Naive thymus-derived CD4-positive, alpha-beta T cell (primary cell): ENCODE data around the gene RAI1. TPM values are rescaled to one million over a fixed set of nuclear protein-coding genes. Genes with fewer than 3 reads are reported as not detected.

Source experiments
- ATAC-seq: fragments of 150-1000 bp; cut with Tn5 transposase; 2 replicates; pipeline ENCODE4 v1.10.0; 2021; ENCODE audit warnings: mild to moderate bottlenecking, moderate library complexity
- CTCF ChIA-PET: fragments of 350-600 bp; sonication (Branson Sonifier 250); formaldehyde crosslinking; loops from one replicate; lab custom pipeline; 2021; ENCODE audit warnings: antibody characterized with exemption; lab: Charles Lee
- POLR2A ChIA-PET: fragments of 350-600 bp; sonication (Branson Sonifier 250); formaldehyde crosslinking; loops from one replicate; lab custom pipeline; 2021; ENCODE audit warnings: antibody characterized with exemption, inconsistent platforms; lab: Charles Lee
- DNase-seq, 9 donors: peaks; one replicate each; pipeline versions ENCODE4 v3.0.0 to v3.0.0-alpha.2; 2020 to 2022; ENCODE audit warnings: mixed read lengths in 1 of 9
- H3K27ac ChIP-seq: one replicate; pipeline ENCODE4 v1.7.0; 2013; ENCODE audit warnings: mild to moderate bottlenecking, low read depth, low read length, moderate library complexity
- H3K27me3 ChIP-seq, 2 donors: one replicate each; pipeline ENCODE4 v1.7.0; 2013; ENCODE audit warnings: low read length in 2 of 2, mild to moderate bottlenecking in 2 of 2, moderate library complexity in 2 of 2; ENCODE audit not compliant: control insufficient read depth in 2 of 2, insufficient read depth in 2 of 2
- H3K36me3 ChIP-seq, 3 experiments: 1 replicate in 2 of 3; 2 replicates in 1 of 3; pipeline ENCODE4 v1.7.0; 2013; ENCODE audit warnings: low read length in 3 of 3, mild to moderate bottlenecking in 3 of 3, moderate library complexity in 1 of 3; ENCODE audit not compliant: insufficient read depth in 3 of 3, control insufficient read depth in 2 of 3
- H3K4me1 ChIP-seq, 2 donors: one replicate each; pipeline ENCODE4 v1.7.0; 2013; ENCODE audit warnings: low read length in 2 of 2, mild to moderate bottlenecking in 2 of 2, moderate library complexity in 1 of 2; ENCODE audit not compliant: control insufficient read depth in 2 of 2, insufficient read depth in 2 of 2
- H3K4me3 ChIP-seq: 2 replicates; pipeline ENCODE4 v1.7.0; 2013; ENCODE audit warnings: mild to moderate bottlenecking, low read length
- H3K9me3 ChIP-seq, 3 experiments: 1 replicate in 2 of 3; 2 replicates in 1 of 3; pipeline ENCODE4 v1.7.0; 2013; ENCODE audit warnings: low read length in 3 of 3; ENCODE audit not compliant: control insufficient read depth in 2 of 3
- H3K27ac Mint-ChIP-seq, 9 donors: one replicate each; pipeline ENCODE4 v1.8.0; 2020 to 2022; ENCODE audit warnings: mixed read lengths in 9 of 9, mild to moderate bottlenecking in 8 of 9, moderate library complexity in 5 of 9, inconsistent platforms in 2 of 9
- H3K27me3 Mint-ChIP-seq, 5 donors: one replicate each; pipeline ENCODE4 v1.8.0; 2021 to 2022; ENCODE audit warnings: mixed read lengths in 5 of 5, mild to moderate bottlenecking in 1 of 5
- H3K36me3 Mint-ChIP-seq, 5 donors: one replicate each; pipeline ENCODE4 v1.8.0; 2020 to 2022; ENCODE audit warnings: mixed read lengths in 5 of 5, mild to moderate bottlenecking in 3 of 5, inconsistent platforms in 1 of 5
- H3K4me1 Mint-ChIP-seq, 7 donors: one replicate each; pipeline ENCODE4 v1.8.0; 2020 to 2022; ENCODE audit warnings: mixed read lengths in 7 of 7, mild to moderate bottlenecking in 3 of 7, inconsistent platforms in 1 of 7
- H3K4me3 Mint-ChIP-seq, 10 donors: one replicate each; pipeline ENCODE4 v1.8.0; 2020 to 2022; ENCODE audit warnings: mild to moderate bottlenecking in 10 of 10, mixed read lengths in 10 of 10, moderate library complexity in 6 of 10, inconsistent platforms in 2 of 10
- H3K9me3 Mint-ChIP-seq, 11 donors: one replicate each; pipeline ENCODE4 v1.8.0; 2020 to 2022; ENCODE audit warnings: mixed read lengths in 11 of 11, mild to moderate bottlenecking in 4 of 11, inconsistent platforms in 1 of 11, moderate library complexity in 1 of 11
- intact Hi-C, 2 donors: fragments of 100-400 bp; cut with micrococcal nuclease; formaldehyde crosslinking; loops; one replicate each; pipeline ENCODE4 v1.15.1; 2023
- polyA plus RNA-seq, 2 donors: library from polyadenylated mRNA; unstranded; fragments of 300-500 nt; fragmentation: Illumina TruSeq; gene quantifications; one replicate each; pipeline ENCODE4 v1.2.3, GENCODE V29; 2021
- total RNA-seq, 6 experiments: library from RNA in 5 of 6; stranded (reverse) in 5 of 6; gene quantifications; 1 replicate in 5 of 6; 2 replicates in 1 of 6; pipeline ENCODE4 v1.2.3 and lab custom pipeline; 2021 to 2026

The RAI1 gene
- total and polyA plus RNA-seq, 7 experiments from 2014 or later = 2.0 to 46.2 (median 21.2) TPM

GRCh38 chr17:17781591-17782496 is 100.6 kb downstream of the RAI1 start:
- Histone ChIP-seq H3K27me3 (no peaks in the 10 kb centered on the region), H3K4me1 (peaks cover 7 to 15% of the 10 kb centered on the region in 2 donors), H3K36me3 (no peaks in the 10 kb centered on the region), H3K4me3 (peak overlapping the region; percentile 27), H3K9me3 (no peaks in the 10 kb centered on the region), H3K27ac (peak overlapping the region; percentile 29)
- POLR2A ChIA-PET = interaction anchor here (1.1 kb wide), 1 partner anchor 28 kb away, joined by 3 read pairs; no protein-coding TSS in a partner anchor
- CTCF ChIA-PET = no interaction called here
- peak overlapping the region in 1 of 9 donors; percentile 56 for H3K27ac Mint-ChIP-seq
- H3K36me3 Mint-ChIP-seq = peaks cover 0 to 4% (median 0%) of the 10 kb centered on the region in 5 donors
- H3K9me3 Mint-ChIP-seq = no peaks in the 10 kb centered on the region
- H3K27me3 Mint-ChIP-seq = peaks cover 0 to 29% (median 0%) of the 10 kb centered on the region in 5 donors
- peak overlapping the region; percentile 51 to 92 (median 72) for H3K4me3 Mint-ChIP-seq
- peak in 6 of 9 donors; percentile 24 to 60 (median 30) for DNase-seq
- H3K4me1 Mint-ChIP-seq = peaks cover 15 to 31% (median 26%) of the 10 kb centered on the region in 7 donors
- intact Hi-C loops = loop anchor here (2.0 to 5.0 kb wide), 5 partner anchors 29 to 99 kb away; partner anchors contain the start of gene SREBF1 (in 1 of the 2)
- ATAC-seq = peak; percentile 59

GRCh38 chr17:17782523-17783115 is 101.4 kb downstream of the RAI1 start:
- peaks cover 7 to 15% of the 10 kb centered on the region in 2 donors for H3K4me1 ChIP-seq
- Mint-ChIP-seq H3K4me3 (peak overlapping the region; percentile 78 to 92 (median 86)), H3K9me3 (no peaks in the 10 kb centered on the region), H3K27me3 (peaks cover 0 to 29% (median 0%) of the 10 kb centered on the region in 5 donors), H3K27ac (peak overlapping the region in 1 of 9 donors; percentile 88), H3K36me3 (peaks cover 0 to 4% (median 0%) of the 10 kb centered on the region in 5 donors), H3K4me1 (peaks cover 15 to 32% (median 25%) of the 10 kb centered on the region in 7 donors)
- H3K9me3 ChIP-seq = no peaks in the 10 kb centered on the region
- peak overlapping the region; percentile 67 for H3K27ac ChIP-seq
- CTCF ChIA-PET = no interaction called here
- H3K36me3 ChIP-seq = no peaks in the 10 kb centered on the region
- no peak for DNase-seq
- peak; percentile 4 for ATAC-seq
- peak overlapping the region; percentile 72 for H3K4me3 ChIP-seq
- intact Hi-C loops = loop anchor here (1.0 to 5.0 kb wide), 11 partner anchors 10 to 257 kb away; partner anchors contain the start of genes ATPAF2 (in 1 of the 2), GID4 (in 1 of the 2) and SREBF1 (in 1 of the 2)
- no peaks in the 10 kb centered on the region for H3K27me3 ChIP-seq
- POLR2A ChIA-PET = interaction anchor here (1.1 kb wide), 1 partner anchor 29 kb away, joined by 3 read pairs; no protein-coding TSS in a partner anchor

DNA sequence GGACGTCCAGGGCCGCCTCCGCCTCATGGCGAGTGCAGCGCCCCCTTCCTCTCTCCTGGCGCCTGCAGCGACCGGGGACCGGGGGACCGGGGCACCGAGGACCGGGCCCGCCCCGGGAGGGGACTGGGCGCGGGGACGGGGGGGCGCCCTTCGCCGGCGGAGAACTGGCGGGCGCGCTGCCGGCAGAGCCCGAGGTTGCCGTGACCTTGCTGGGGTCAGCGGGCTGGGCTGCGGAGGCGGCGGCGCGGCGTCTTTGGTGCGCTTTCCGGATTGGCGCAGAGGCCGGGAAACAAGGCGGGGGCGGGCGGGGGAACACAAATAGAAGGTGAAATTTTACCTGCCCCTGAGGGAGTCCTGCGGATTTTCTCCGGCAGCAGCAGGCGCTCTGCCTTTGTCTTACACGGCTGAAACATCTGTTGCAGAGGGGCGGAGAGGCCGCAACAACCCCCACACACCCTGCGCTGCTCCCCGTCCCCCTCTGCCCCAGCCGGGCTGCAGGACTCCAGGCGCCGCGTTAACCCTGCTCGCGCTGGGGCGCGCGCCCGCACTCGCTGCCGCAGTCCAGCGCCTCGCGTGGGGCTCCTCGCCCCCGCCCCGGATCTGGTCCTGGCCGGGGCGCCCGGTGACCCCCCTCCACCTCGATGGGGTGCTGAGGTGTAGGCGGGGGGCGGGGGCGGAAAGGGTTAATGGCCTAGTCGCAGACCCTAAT is 102.0 kb downstream of the RAI1 start:
- CTCF ChIA-PET = interaction anchor here (1.6 kb wide), 1 partner anchor 57 kb away, joined by 6 read pairs; no protein-coding TSS in a partner anchor

GRCh38 chr17:17783825-17784656 is 102.8 kb downstream of the RAI1 start:
- ChIA-PET POLR2A (interaction anchor here (0.8 to 1.9 kb wide), 4 partner anchors 10 to 57 kb away, joined by 3 to 5 read pairs (median 4); no protein-coding TSS in a partner anchor), CTCF (interaction anchor here (0.9 to 1.8 kb wide), 5 partner anchors 18 to 76 kb away, joined by 3 to 6 read pairs (median 6); no protein-coding TSS in a partner anchor)
- intact Hi-C loops = loop anchor here (1.0 to 5.0 kb wide), 11 partner anchors 8 to 255 kb away; partner anchors contain the start of genes ATPAF2 (in 1 of the 2), GID4 (in 1 of the 2) and SREBF1 (in 1 of the 2)
- H3K27ac Mint-ChIP-seq = peak overlapping the region in 8 of 9 donors; percentile 73 to 92 (median 86)
- no peaks in the 10 kb centered on the region for H3K9me3 Mint-ChIP-seq
- peaks cover 15 to 33% (median 25%) of the 10 kb centered on the region in 7 donors for H3K4me1 Mint-ChIP-seq
- DNase-seq (peak in 6 of 9 donors; percentile 35 to 46 (median 40)), ATAC-seq (no peak)
- no peaks in the 10 kb centered on the region for H3K9me3 ChIP-seq
- peaks cover 7 to 15% of the 10 kb centered on the region in 2 donors for H3K4me1 ChIP-seq
- peaks cover 0 to 4% (median 0%) of the 10 kb centered on the region in 5 donors for H3K36me3 Mint-ChIP-seq
- peak overlapping the region; percentile 62 to 95 (median 91) for H3K4me3 Mint-ChIP-seq
- H3K4me3 ChIP-seq = peak overlapping the region; percentile 72
- no peaks in the 10 kb centered on the region for H3K27me3 ChIP-seq
- H3K27ac ChIP-seq = peak overlapping the region; percentile 67
- H3K36me3 ChIP-seq = no peaks in the 10 kb centered on the region
- peaks cover 0 to 29% (median 0%) of the 10 kb centered on the region in 5 donors for H3K27me3 Mint-ChIP-seq

More for the DNA sequence above, 102.0 kb downstream of the RAI1 start:
- POLR2A ChIA-PET = interaction anchor here (0.8 to 1.1 kb wide), 3 partner anchors 30 to 56 kb away, joined by 3 to 4 read pairs (median 3); no protein-coding TSS in a partner anchor
- Mint-ChIP-seq H3K4me3 (peak overlapping the region; percentile 80 to 95 (median 91)), H3K27ac (peak overlapping the region in 7 of 9 donors; percentile 10 to 88 (median 74)), H3K27me3 (peaks cover 0 to 29% (median 0%) of the 10 kb centered on the region in 5 donors), H3K9me3 (no peaks in the 10 kb centered on the region), H3K4me1 (peaks cover 15 to 32% (median 25%) of the 10 kb centered on the region in 7 donors), H3K36me3 (peaks cover 0 to 4% (median 0%) of the 10 kb centered on the region in 5 donors)
- no peaks in the 10 kb centered on the region for H3K9me3 ChIP-seq
- peak overlapping the region; percentile 67 for H3K27ac ChIP-seq
- DNase-seq (peak; percentile 39 to 67 (median 63)), ATAC-seq (peak; percentile 71)
- peaks cover 7 to 15% of the 10 kb centered on the region in 2 donors for H3K4me1 ChIP-seq
- H3K36me3 ChIP-seq = no peaks in the 10 kb centered on the region
- H3K27me3 ChIP-seq = no peaks in the 10 kb centered on the region
- H3K4me3 ChIP-seq = peak overlapping the region; percentile 72
- intact Hi-C loops = loop anchor here (1.0 to 5.0 kb wide), 11 partner anchors 9 to 256 kb away; partner anchors contain the start of genes ATPAF2 (in 1 of the 2), GID4 (in 1 of the 2) and SREBF1 (in 1 of the 2)

DNA sequence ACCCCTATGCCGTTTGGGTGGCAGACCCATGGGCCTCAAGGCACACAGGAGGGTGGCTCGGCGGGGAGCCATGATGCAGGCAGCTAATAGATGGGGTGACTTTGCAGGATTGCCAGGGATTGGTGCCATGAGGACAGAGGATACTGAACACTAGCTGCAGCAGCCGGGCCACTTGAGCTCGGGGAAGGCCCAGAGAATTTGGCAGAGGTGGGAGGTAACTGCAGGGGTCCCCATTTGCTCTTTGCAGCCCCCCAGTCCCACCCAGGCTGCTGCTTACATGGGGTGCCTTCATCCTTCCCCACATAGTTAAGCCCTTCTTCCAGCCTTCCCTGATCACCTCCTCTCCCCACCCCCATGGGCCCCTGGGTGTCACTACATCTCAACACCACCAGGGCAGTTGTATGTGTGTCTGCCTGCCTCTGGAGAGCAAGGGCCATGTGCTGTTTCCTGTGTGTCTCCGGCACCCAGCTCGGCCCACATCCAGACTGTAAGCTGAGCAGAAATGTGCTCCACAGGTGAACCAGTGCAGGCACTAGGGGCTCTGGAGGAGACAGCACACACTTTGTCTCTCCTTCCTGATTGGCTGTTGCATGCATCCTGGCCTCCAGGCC is 103.5 kb downstream of the RAI1 start:
- ChIA-PET POLR2A (interaction anchor here (0.9 to 1.9 kb wide), 3 partner anchors 10 to 57 kb away, joined by 3 to 5 read pairs (median 3); no protein-coding TSS in a partner anchor), CTCF (interaction anchor here (0.9 to 1.8 kb wide), 7 partner anchors 12 to 76 kb away, joined by 3 to 6 read pairs (median 4); no protein-coding TSS in a partner anchor)
- Mint-ChIP-seq H3K4me1 (peaks cover 17 to 39% (median 27%) of the 10 kb centered on the region in 7 donors), H3K4me3 (peak overlapping the region; percentile 55 to 93 (median 89)), H3K27me3 (peaks cover 0 to 29% (median 0%) of the 10 kb centered on the region in 5 donors), H3K36me3 (peaks cover 0 to 4% (median 0%) of the 10 kb centered on the region in 5 donors), H3K27ac (peak overlapping the region in 7 of 9 donors; percentile 58 to 83 (median 75)), H3K9me3 (no peaks in the 10 kb centered on the region)
- Histone ChIP-seq H3K4me3 (no peak overlapping the region), H3K27me3 (no peaks in the 10 kb centered on the region), H3K9me3 (no peaks in the 10 kb centered on the region), H3K36me3 (no peaks in the 10 kb centered on the region), H3K27ac (no peak overlapping the region), H3K4me1 (peaks cover 7 to 15% of the 10 kb centered on the region in 2 donors)
- ATAC-seq (peak; percentile 39), DNase-seq (peak in 6 of 9 donors; percentile 36 to 52 (median 40))
- intact Hi-C loops = loop anchor here in 1 of 2 donors (5.0 kb wide), 2 partner anchors 42 to 53 kb away; partner anchors contain the start of gene SREBF1
